H1 (cell line): ENCODE measurements around the gene AURKAIP1. TPM values are rescaled to one million over a fixed set of nuclear protein-coding genes. Genes with fewer than 3 reads are reported as not detected.

ENCODE experiments used
- CTCF ChIA-PET: fragments of 300-600 bp; sonication (Branson Sonifier 250); formaldehyde crosslinking; loops from one replicate; lab custom pipeline; 2021; ENCODE audit not compliant: partially characterized antibody; lab: Charles Lee
- POLR2A ChIA-PET: fragments of 300-600 bp; sonication (Branson Sonifier 250); formaldehyde crosslinking; loops from one replicate; lab custom pipeline; 2021; ENCODE audit warnings: inconsistent platforms; ENCODE audit not compliant: partially characterized antibody; lab: Charles Lee
- DNase-seq, 2 experiments: peaks; one replicate each; pipeline versions ENCODE4 v3.0.0 to v3.0.0-alpha.2; 2010 to 2022; ENCODE audit warnings: low spot score in 2 of 2, low read depth in 1 of 2, mixed read lengths in 1 of 2
- FAIRE-seq: peaks from 2 replicates; lab custom pipeline; 2011; peaks lifted over from hg19 to GRCh38; lab: Jason Lieb, UNC
- H2AFZ ChIP-seq: 2 replicates; pipeline ENCODE4 v1.8.1; 2012; ENCODE audit warnings: low read length, inconsistent platforms
- H2AK5ac ChIP-seq: 2 replicates; pipeline ENCODE4 v1.6.1; 2013; ENCODE audit warnings: low read depth, low read length
- H2BK120ac ChIP-seq: replicated peaks from 2 replicates; pipeline ENCODE3; 2013; ENCODE audit warnings: low read depth, low read length, inconsistent platforms
- H2BK12ac ChIP-seq: 2 replicates; pipeline ENCODE4 v1.6.1; 2013; ENCODE audit warnings: low read depth, low read length
- H2BK15ac ChIP-seq: 2 replicates; pipeline ENCODE4 v1.6.1; 2013; ENCODE audit warnings: low read length
- H2BK20ac ChIP-seq: 2 replicates; pipeline ENCODE4 v1.6.1; 2013; ENCODE audit warnings: low read length
- H2BK5ac ChIP-seq: 2 replicates; pipeline ENCODE4 v1.6.1; 2013; ENCODE audit warnings: low read depth, low read length
- H3K14ac ChIP-seq: 2 replicates; pipeline ENCODE4 v1.6.1; 2013; ENCODE audit warnings: inconsistent platforms; ENCODE audit not compliant: insufficient read length
- H3K18ac ChIP-seq: 2 replicates; pipeline ENCODE4 v1.6.1; 2013; ENCODE audit warnings: low read length; ENCODE audit errors: extremely low read depth
- H3K23ac ChIP-seq: 2 replicates; pipeline ENCODE4 v1.6.1; 2013; ENCODE audit warnings: inconsistent platforms; ENCODE audit not compliant: insufficient read length
- H3K23me2 ChIP-seq: 2 replicates; pipeline ENCODE4 v1.6.1; 2013; ENCODE audit warnings: low read depth, low read length
- H3K27ac ChIP-seq: 2 replicates; pipeline ENCODE4 v1.6.1; 2011; ENCODE audit warnings: low read depth, low read length, inconsistent platforms
- H3K27me3 ChIP-seq, 4 experiments: replicated peaks in 1 of 4; 1 replicate in 1 of 4; 2 replicates in 3 of 4; pipeline versions ENCODE4 v1.6.1 to v1.8.1; 2011 to 2013; ENCODE audit warnings: low read length in 3 of 4, mild to moderate bottlenecking in 3 of 4, inconsistent platforms in 2 of 4, mixed read lengths in 2 of 4, moderate library complexity in 1 of 4; ENCODE audit not compliant: control insufficient read depth in 3 of 4, insufficient read depth in 3 of 4; ENCODE audit errors: extremely low read depth in 1 of 4
- H3K36me3 ChIP-seq, 4 experiments: 2 replicates each; pipeline versions ENCODE4 v1.6.1 to v1.8.1; 2011 to 2013; ENCODE audit warnings: mild to moderate bottlenecking in 4 of 4, low read length in 3 of 4, moderate library complexity in 2 of 4, control low read depth in 1 of 4, inconsistent platforms in 1 of 4; ENCODE audit not compliant: insufficient read depth in 4 of 4, control insufficient read depth in 2 of 4
- H3K4ac ChIP-seq: replicated peaks from 2 replicates; pipeline ENCODE3; 2013; ENCODE audit warnings: low read length, low read depth, mixed read lengths, inconsistent platforms; ENCODE audit not compliant: insufficient read length
- H3K4me1 ChIP-seq, 4 experiments: replicated peaks in 1 of 4; 1 replicate in 1 of 4; 2 replicates in 3 of 4; pipeline versions ENCODE4 v1.6.1 to v1.8.1; 2011 to 2013; ENCODE audit warnings: low read length in 3 of 4, inconsistent platforms in 2 of 4, mixed read lengths in 1 of 4; ENCODE audit not compliant: insufficient read depth in 4 of 4, control insufficient read depth in 3 of 4
- H3K4me2 ChIP-seq, 2 experiments: 2 replicates each; pipeline versions ENCODE4 v1.6.1 to v1.8.1; 2011 to 2013; ENCODE audit warnings: low read depth in 2 of 2, low read length in 2 of 2, control low read depth in 1 of 2, inconsistent platforms in 1 of 2, mild to moderate bottlenecking in 1 of 2; ENCODE audit not compliant: insufficient read depth in 1 of 2
- H3K4me3 ChIP-seq, 4 experiments: fragments of 200-600, 300-600 bp in 1 of 4; sonication (generic), shearing (Covaris generic), sonication (Bioruptor Twin) in 1 of 4; 2 replicates each; pipeline versions ENCODE4 v1.5.1 to v1.8.1; 2011 to 2016; ENCODE audit warnings: low read length in 4 of 4, low read depth in 3 of 4, control low read depth in 2 of 4, inconsistent platforms in 2 of 4, mild to moderate bottlenecking in 2 of 4, mixed read lengths in 1 of 4, moderate library complexity in 1 of 4; ENCODE audit not compliant: insufficient read depth in 2 of 4; ENCODE audit errors: extremely low read depth in 1 of 4
- H3K56ac ChIP-seq: replicated peaks from 2 replicates; pipeline ENCODE3; 2013; ENCODE audit warnings: low read depth, mild to moderate bottlenecking, mixed read lengths, low read length, inconsistent platforms; ENCODE audit not compliant: insufficient read length
- H3K79me1 ChIP-seq: 2 replicates; pipeline ENCODE4 v1.6.1; 2013; ENCODE audit warnings: low read depth, low read length, control low read depth
- H3K79me2 ChIP-seq, 2 experiments: 2 replicates each; pipeline versions ENCODE4 v1.6.1 to v1.8.1; 2012 to 2013; ENCODE audit warnings: low read length in 2 of 2, mild to moderate bottlenecking in 2 of 2, inconsistent platforms in 1 of 2; ENCODE audit not compliant: insufficient read depth in 2 of 2, control insufficient read depth in 1 of 2
- H3K9ac ChIP-seq, 4 experiments: replicated peaks in 1 of 4; 1 replicate in 1 of 4; 2 replicates in 3 of 4; pipeline versions ENCODE4 v1.6.1 to v1.8.1; 2011 to 2013; ENCODE audit warnings: low read depth in 3 of 4, low read length in 3 of 4, control low read depth in 2 of 4, mild to moderate bottlenecking in 2 of 4, moderate library complexity in 2 of 4, inconsistent platforms in 1 of 4; ENCODE audit errors: extremely low read depth in 1 of 4
- H3K9me3 ChIP-seq, 2 experiments: 2 replicates each; pipeline versions ENCODE4 v1.6.1 to v1.8.1; 2012 to 2013; ENCODE audit warnings: mild to moderate bottlenecking in 2 of 2, moderate library complexity in 2 of 2, control low read depth in 1 of 2, inconsistent platforms in 1 of 2, low read depth in 1 of 2, low read length in 1 of 2, mixed read lengths in 1 of 2; ENCODE audit not compliant: insufficient read depth in 2 of 2
- H4K20me1 ChIP-seq, 2 experiments: replicated peaks in 1 of 2; 2 replicates each; pipeline versions ENCODE3 to v1.8.1; 2011 to 2013; ENCODE audit warnings: inconsistent platforms in 2 of 2, low read length in 2 of 2, mild to moderate bottlenecking in 1 of 2; ENCODE audit not compliant: insufficient read depth in 2 of 2, control insufficient read depth in 1 of 2
- H4K5ac ChIP-seq: 2 replicates; pipeline ENCODE4 v1.6.1; 2013; ENCODE audit warnings: low read length, low read depth, mixed read lengths, inconsistent platforms; ENCODE audit not compliant: insufficient read length
- H4K8ac ChIP-seq: 2 replicates; pipeline ENCODE4 v1.8.0; 2013; ENCODE audit warnings: mild to moderate bottlenecking, moderate library complexity, low read length, inconsistent platforms; ENCODE audit not compliant: insufficient read depth; ENCODE audit errors: extremely low read depth
- H4K91ac ChIP-seq: replicated peaks from 2 replicates; pipeline ENCODE3; 2013; ENCODE audit warnings: low read length, mixed read lengths, inconsistent platforms; ENCODE audit not compliant: insufficient read length
- CHD1 ChIP-seq: IDR thresholded peaks from 2 replicates; pipeline ENCODE4 v1.6.1; 2012; ENCODE audit warnings: low read depth, low read length, improper control_type of control experiment
- CREB1 ChIP-seq: IDR thresholded peaks from 2 replicates; pipeline ENCODE4 v1.6.1; 2012; ENCODE audit warnings: inconsistent platforms
- FOSL1 ChIP-seq: IDR thresholded peaks from 2 replicates; pipeline ENCODE4 v1.6.1; 2011; ENCODE audit warnings: mild to moderate bottlenecking, low read depth, low read length, moderate library complexity; ENCODE audit not compliant: insufficient read depth
- HDAC2 ChIP-seq, 2 experiments: fragments of 300-600 bp in 1 of 2; sonication (generic) in 1 of 2; IDR thresholded peaks; 2 replicates each; pipeline ENCODE4 v1.6.1; 2011 to 2012; ENCODE audit warnings: low read depth in 2 of 2, low read length in 2 of 2, mild to moderate bottlenecking in 2 of 2, moderate library complexity in 2 of 2, borderline replicate concordance in 1 of 2, inconsistent platforms in 1 of 2
- KDM5A ChIP-seq: fragments of 200-600 bp; IDR thresholded peaks from 2 replicates; pipeline ENCODE4 v1.7.1; 2012; ENCODE audit warnings: mild to moderate bottlenecking, low read length, inconsistent platforms, mixed read lengths
- NRF1 ChIP-seq: IDR thresholded peaks from 2 replicates; pipeline ENCODE4 v1.6.1; 2011; ENCODE audit warnings: mild to moderate bottlenecking, low read depth, low read length, improper control_type of control experiment
- RNF2 ChIP-seq: fragments of 200-900, 300-1000 bp; sonication (generic); IDR thresholded peaks from 2 replicates; pipeline ENCODE4 v1.7.1; 2016; ENCODE audit warnings: borderline replicate concordance, low read depth, mild to moderate bottlenecking, antibody characterized with exemption, low read length; ENCODE audit not compliant: poor library complexity, severe bottlenecking; ENCODE audit errors: missing control alignments
- SIN3A ChIP-seq, 2 experiments: IDR thresholded peaks in 1 of 2; conservative IDR thresholded peaks in 1 of 2; 2 replicates each; pipeline ENCODE4 v1.6.1; 2011 to 2012; ENCODE audit warnings: low read length in 2 of 2, improper control_type of control experiment in 1 of 2, low read depth in 1 of 2, mild to moderate bottlenecking in 1 of 2
- SIX5 ChIP-seq: IDR thresholded peaks from 2 replicates; pipeline ENCODE4 v1.6.1; 2011; ENCODE audit warnings: mild to moderate bottlenecking, low read depth, low read length
- SP1 ChIP-seq: IDR thresholded peaks from 2 replicates; pipeline ENCODE4 v1.6.1; 2011; ENCODE audit warnings: low read depth, low read length
- SRF ChIP-seq: IDR thresholded peaks from 2 replicates; pipeline ENCODE4 v1.6.1; 2011; ENCODE audit warnings: mild to moderate bottlenecking, low read depth, low read length, moderate library complexity
- TBP ChIP-seq: IDR thresholded peaks from 2 replicates; pipeline ENCODE4 v1.6.1; 2011; ENCODE audit warnings: low read depth, low read length, improper control_type of control experiment
- TCF12 ChIP-seq: IDR thresholded peaks from 2 replicates; pipeline ENCODE4 v1.6.1; 2011; ENCODE audit warnings: low read depth, mild to moderate bottlenecking, low read length
- WGBS, 2 experiments: shearing (Covaris generic) in 1 of 2; methylation state at CpG; one replicate each; pipeline versions ENCODE4 v1.1.6 to v1.1.7; 2013 to 2015; ENCODE audit warnings: low lambda C conversion rate in 2 of 2, mixed read lengths in 2 of 2, inconsistent platforms in 1 of 2, low coverage in 1 of 2, missing lambda C conversion rate in 1 of 2; ENCODE audit not compliant: insufficient replicate concordance in 2 of 2, insufficient coverage in 1 of 2, insufficient read length in 1 of 2; ENCODE audit errors: extremely low coverage in 1 of 2, missing lambda C conversion rate in 1 of 2; 5-methylcytosine and 5-hydroxymethylcytosine counted together
- polyA plus RNA-seq, 7 experiments: library from polyadenylated mRNA; depleted of rRNA in 3 of 7; stranded (reverse) in 5 of 7; unstranded in 2 of 7; fragments of >200 nt in 5 of 7; fragments of 200-250 nt in 2 of 7; gene quantifications; 1 replicate in 5 of 7; 2 replicates in 1 of 7; 4 replicates in 1 of 7; pipeline versions ENCODE4 v1.2.1 to v1.2.3, GENCODE V29; 2011 to 2013; ENCODE audit warnings: missing spikeins in 2 of 7, mixed read lengths in 2 of 7
- total RNA-seq: library from RNA; stranded (reverse); fragmentation: NEBNext Ultra II Directional; extraction: Animal tissue kit (Norgen Biotek cat#: 25700); gene quantifications from 2 replicates; pipeline ENCODE4 v1.2.1, GENCODE V29; 2021

AURKAIP1 gene
- total and polyA plus RNA-seq, 2 of the 8 experiments (the other 6 are each of a cell fraction or from before 2014, with no cell fraction given) = 87.8 to 194 TPM

DNA sequence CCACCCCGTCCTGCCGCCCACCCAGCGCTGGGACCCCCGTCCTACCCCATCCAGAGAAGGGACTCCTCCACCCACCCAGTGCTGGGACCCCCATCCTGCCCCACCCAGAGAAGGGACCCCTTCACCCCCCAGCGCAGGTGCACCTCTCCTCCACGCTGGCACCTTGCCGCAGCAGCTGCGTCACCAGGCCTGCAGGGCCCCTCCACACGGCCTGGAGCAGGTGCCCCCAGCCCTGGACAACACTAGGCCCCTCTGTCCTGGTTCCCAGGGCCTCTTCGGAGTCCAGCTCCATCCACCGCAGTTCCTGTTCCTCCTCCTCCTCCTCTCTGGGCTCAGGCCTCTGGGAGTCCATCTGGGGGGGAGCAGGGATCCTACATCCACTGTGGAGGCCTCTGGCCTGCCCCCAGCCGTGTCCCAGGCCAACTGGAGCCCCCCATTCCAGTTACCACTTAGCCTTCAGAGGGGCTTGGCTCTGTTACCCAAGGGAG lies 45.7 kb upstream of the AURKAIP1 start:
- no peak overlapping the region for H3K27ac ChIP-seq
- no peak for TF ChIP-seq RNF2
- TF ChIP-seq TCF12 = no peak
- no peak for TF ChIP-seq SIN3A (conservative IDR thresholded peaks at IDR 0.05 in 1 of 2, IDR thresholded peaks at IDR 0.05 in 1 of 2; ENCODE audit: low read depth in 1 of 2, low read length in 2 of 2)
- no peak for TF ChIP-seq KDM5A
- no peak for TF ChIP-seq SP1
- no peak for TF ChIP-seq CHD1
- TF ChIP-seq SIX5 = no peak
- TF ChIP-seq TBP = no peak
- TF ChIP-seq HDAC2 (IDR thresholded peaks at IDR 0.05; ENCODE audit: borderline replicate concordance in 1 of 2, low read depth in 2 of 2, low read length in 2 of 2) = no peak
- TF ChIP-seq CREB1 = no peak
- TF ChIP-seq FOSL1 = no peak
- TF ChIP-seq SRF = no peak
- no peak for TF ChIP-seq NRF1

More for the DNA sequence above, 45.7 kb upstream of the AURKAIP1 start:
- H3K18ac ChIP-seq = peak overlapping the region; percentile 71; the same call in 1 of the 2 replicates
- H3K4ac ChIP-seq = peak overlapping the region; percentile 69
- H3K27me3 ChIP-seq = no peaks in the 10 kb centered on the region; a peak in 2 of 7 replicates
- peak overlapping the region; percentile 86 for H4K8ac ChIP-seq
- no peak overlapping the region for H3K14ac ChIP-seq
- peak overlapping the region; percentile 48 for H4K5ac ChIP-seq
- peak overlapping the region; percentile 18 for H4K91ac ChIP-seq
- H2AFZ ChIP-seq = no peak overlapping the region
- H2BK12ac ChIP-seq = peak overlapping the region; percentile 87; the same call in 1 of the 2 replicates
- no peaks in the 10 kb centered on the region for H4K20me1 ChIP-seq
- FAIRE-seq (no peak), DNase-seq (no peak)
- peak overlapping the region; percentile 60; the same call in 1 of the 2 replicates for H2BK5ac ChIP-seq
- 91% methylated on average over 8 of the region's 12 CpGs; no CpG with 5 or more reads in 1 of the 2 experiments for WGBS, 2 experiments
- ChIA-PET CTCF (interaction anchor here (0.7 to 1.3 kb wide), 5 partner anchors 9 to 84 kb away, joined by 3 to 5 read pairs (median 3); no protein-coding TSS in a partner anchor), POLR2A (interaction anchor here (0.6 to 22.9 kb wide), 10 partner anchors 8 to 101 kb away, joined by 3 to 515 read pairs (median 6); partner anchors contain the start of genes CCNL2, MRPL20 and VWA1)
- no peak overlapping the region; a peak in 1 of 8 replicates for H3K4me3 ChIP-seq
- H3K4me1 ChIP-seq = peaks cover 0 to 32% (median 25%) of the 10 kb centered on the region in 4 experiments; a peak in 6 of 7 replicates
- H3K56ac ChIP-seq = no peak overlapping the region
- H2BK120ac ChIP-seq = peak overlapping the region; percentile 64
- peaks cover 6% of the 10 kb centered on the region; the same call in 1 of the 2 replicates for H3K23me2 ChIP-seq
- peak overlapping the region; percentile 46; the same call in 1 of the 2 replicates for H2BK15ac ChIP-seq
- H3K4me2 ChIP-seq = peak overlapping the region in 1 of 2 experiments; percentile 44; a peak in 1 of 4 replicates
- H3K79me2 ChIP-seq = no peaks in the 10 kb centered on the region
- no peaks in the 10 kb centered on the region for H3K79me1 ChIP-seq
- H2AK5ac ChIP-seq = no peak overlapping the region
- H3K36me3 ChIP-seq = no peaks in the 10 kb centered on the region
- H3K23ac ChIP-seq = no peak overlapping the region
- H3K9ac ChIP-seq = no peak overlapping the region
- H2BK20ac ChIP-seq = peak overlapping the region; percentile 23; the same call in 1 of the 2 replicates
- no peaks in the 10 kb centered on the region for H3K9me3 ChIP-seq
